Suppressor macrophage (primary cell): ENCODE measurements around the gene NOP10.
A peak's percentile ranks its signal among the peaks of the same experiment; 100 is the strongest.
"Not testable (repeated sequence)": the region's sequence is repeated elsewhere in the genome, so short reads cannot be mapped to it uniquely, and the experiment has no call there.

Experiments used
- DNase-seq, 4 experiments: peaks; one replicate each; pipeline ENCODE4 v3.0.0-alpha.2; 2020 to 2022

Gene NOP10

GRCh38 chr15:34358367-34358766, 15.4 kb upstream of the NOP10 start:
- DNase-seq: no peak

- DNase-seq: no peak
Measured at GRCh38 chr15:34357653-34358052, 14.7 kb upstream of the NOP10 start.

DNA sequence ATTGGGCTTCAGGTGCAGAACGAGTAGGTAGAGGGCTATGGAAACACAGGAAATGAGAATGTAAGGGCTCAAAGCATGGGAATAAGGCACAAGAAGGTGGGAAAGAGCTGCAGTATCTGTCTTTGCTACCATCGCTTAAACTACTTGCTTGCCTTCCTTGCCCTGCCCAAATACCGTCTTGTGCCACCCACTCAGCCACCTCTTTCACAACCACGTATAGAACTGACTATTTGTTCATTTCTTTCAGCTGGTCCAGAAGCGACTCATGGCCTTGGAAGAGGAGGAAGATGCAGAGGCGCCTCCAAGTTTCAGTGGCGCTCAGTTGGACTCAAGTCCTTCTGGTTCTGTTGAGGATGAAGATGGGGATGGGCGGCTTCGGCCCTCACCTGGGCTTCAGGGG, 12.3 kb upstream of the NOP10 start:
- peak in 3 of 4 experiments; percentile 12 to 29 (median 20) for DNase-seq

- no peak for DNase-seq
Measured at GRCh38 chr15:34354286-34354685, 11.3 kb upstream of the NOP10 start.

- no peak for DNase-seq
Measured at GRCh38 chr15:34353627-34354026, 10.7 kb upstream of the NOP10 start.

DNA sequence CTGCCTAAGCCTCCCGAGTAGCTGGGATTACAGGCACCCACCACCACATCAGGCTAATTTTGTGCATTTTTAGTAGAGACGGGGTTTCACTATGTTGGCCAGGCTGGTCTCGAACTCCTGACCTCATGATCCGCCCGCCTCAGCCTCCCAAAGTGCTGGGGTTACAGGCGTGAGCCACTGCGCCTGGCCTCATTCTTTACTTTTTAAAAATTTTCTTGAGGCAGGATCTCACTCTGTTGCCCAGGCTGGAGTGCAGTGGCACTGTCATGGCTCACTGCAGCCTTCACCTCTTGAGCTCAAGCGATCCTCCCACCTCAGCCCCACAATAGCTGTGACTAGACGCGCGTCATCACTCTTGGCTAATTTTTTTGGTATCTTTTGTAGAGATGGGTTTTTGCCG, 10.1 kb upstream of the NOP10 start:
- DNase-seq: not testable (repeated sequence)

GRCh38 chr15:34349769-34350168, 6.8 kb upstream of the NOP10 start:
- DNase-seq: no peak

GRCh38 chr15:34348735-34349300, 5.9 kb upstream of the NOP10 start:
- DNase-seq: no peak

DNA sequence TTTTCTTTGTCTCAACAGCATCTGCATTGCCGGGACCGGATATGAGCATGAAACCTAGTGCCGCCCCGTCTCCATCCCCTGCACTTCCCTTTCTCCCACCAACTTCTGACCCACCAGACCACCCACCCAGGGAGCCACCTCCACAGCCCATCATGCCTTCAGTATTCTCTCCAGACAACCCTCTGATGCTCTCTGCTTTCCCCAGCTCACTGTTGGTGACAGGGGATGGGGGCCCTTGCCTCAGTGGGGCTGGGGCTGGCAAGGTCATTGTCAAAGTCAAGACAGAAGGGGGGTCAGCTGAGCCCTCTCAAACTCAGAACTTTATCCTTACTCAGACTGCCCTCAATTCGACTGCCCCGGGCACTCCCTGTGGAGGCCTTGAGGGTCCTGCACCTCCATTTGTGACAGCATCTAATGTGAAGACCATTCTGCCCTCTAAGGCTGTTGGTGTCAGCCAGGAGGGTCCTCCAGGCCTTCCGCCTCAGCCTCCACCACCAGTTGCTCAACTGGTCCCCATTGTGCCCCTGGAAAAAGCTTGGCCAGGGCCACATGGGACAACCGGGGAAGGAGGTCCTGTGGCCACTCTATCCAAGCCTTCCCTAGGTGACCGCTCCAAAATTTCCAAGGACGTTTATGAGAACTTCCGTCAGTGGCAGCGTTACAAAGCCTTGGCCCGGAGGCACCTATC, 5.2 kb upstream of the NOP10 start:
- no peak for DNase-seq

DNA sequence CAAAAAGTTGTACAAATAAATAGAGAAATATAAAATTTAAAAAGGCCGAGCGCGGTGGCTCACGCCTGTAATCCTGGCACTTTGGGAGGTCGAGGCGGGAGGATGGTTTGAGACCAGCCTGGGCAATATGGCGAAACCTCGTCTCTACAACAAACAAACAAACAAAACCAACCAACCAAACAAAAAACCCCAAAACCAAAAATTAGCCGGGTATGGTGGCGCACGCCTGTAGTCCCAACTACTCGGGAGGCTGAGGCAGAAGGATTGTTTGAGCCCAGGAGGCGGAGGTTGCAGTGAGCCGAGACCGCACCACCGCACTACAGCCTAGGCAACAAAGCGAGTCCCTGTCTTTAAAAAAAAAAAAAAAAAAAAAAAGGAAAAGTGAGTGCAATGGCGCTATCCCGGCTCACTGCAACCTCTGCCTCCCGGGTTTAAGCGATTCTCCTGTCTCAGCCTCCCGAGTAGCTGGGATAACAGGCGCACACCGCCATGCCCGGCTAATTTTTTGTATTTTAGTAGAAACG, 661 bp downstream of the NOP10 start:
- DNase-seq: peak in 1 of 4 experiments; percentile 22

- DNase-seq: peak in 3 of 4 experiments; percentile 40 to 84 (median 51)
Measured at GRCh38 chr15:34341381-34342212, 1.3 kb downstream of the NOP10 start.

DNA sequence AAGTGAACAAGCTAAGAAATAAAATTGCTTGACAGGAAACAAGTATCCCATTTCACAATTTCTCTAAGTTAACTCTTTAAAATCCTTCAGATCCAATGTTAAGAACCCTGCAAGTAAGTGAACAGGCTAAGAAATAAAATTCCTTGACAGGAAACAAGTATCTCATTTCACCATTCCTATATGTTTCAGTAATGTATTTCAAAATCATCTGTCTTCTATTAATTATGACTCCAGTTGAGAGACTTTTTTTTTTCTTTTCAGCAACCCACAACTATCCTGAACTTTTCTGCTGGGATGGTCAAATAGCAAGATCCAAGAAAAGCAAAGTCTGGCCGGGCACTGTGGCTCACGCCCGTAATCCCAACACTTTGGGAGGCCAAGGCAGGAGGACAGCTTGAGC, 3.0 kb downstream of the NOP10 start:
- DNase-seq: no peak

DNA sequence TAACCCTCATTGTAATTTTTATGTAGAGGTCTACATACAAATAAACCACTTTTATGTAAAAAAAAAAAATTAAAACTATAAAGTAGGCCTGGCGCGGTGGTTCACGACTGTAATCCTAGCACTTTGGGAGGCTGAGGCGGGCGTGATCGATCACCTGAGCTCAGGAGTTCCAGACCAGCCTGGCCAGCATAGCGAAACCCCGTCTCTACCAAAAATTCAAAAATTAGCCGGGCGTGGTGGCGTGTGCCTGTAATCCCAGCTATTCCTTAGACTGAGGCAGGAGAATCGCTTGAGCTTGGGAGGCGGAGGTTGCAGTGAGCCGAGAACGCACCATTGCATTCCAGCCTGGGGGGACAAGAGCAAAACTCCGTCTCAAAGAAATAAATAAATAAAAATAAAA, 4.6 kb downstream of the NOP10 start:
- no peak for DNase-seq

- peak; percentile 97 to 99 (median 98) for DNase-seq
Measured at GRCh38 chr15:34337557-34338306, 5.2 kb downstream of the NOP10 start, which contains the start of gene SLC12A6. TSS of gene SLC12A6 (minus strand) at chr15:34337781. CDS start at chr15:34336680, 1,101 bp downstream.

GRCh38 chr15:34336991-34337556, 5.9 kb downstream of the NOP10 start:
- DNase-seq: peak; percentile 35 to 60 (median 56)

- DNase-seq: peak in 3 of 4 experiments; percentile 45 to 58 (median 57)
Measured at GRCh38 chr15:34336231-34336990, 6.5 kb downstream of the NOP10 start.

DNA sequence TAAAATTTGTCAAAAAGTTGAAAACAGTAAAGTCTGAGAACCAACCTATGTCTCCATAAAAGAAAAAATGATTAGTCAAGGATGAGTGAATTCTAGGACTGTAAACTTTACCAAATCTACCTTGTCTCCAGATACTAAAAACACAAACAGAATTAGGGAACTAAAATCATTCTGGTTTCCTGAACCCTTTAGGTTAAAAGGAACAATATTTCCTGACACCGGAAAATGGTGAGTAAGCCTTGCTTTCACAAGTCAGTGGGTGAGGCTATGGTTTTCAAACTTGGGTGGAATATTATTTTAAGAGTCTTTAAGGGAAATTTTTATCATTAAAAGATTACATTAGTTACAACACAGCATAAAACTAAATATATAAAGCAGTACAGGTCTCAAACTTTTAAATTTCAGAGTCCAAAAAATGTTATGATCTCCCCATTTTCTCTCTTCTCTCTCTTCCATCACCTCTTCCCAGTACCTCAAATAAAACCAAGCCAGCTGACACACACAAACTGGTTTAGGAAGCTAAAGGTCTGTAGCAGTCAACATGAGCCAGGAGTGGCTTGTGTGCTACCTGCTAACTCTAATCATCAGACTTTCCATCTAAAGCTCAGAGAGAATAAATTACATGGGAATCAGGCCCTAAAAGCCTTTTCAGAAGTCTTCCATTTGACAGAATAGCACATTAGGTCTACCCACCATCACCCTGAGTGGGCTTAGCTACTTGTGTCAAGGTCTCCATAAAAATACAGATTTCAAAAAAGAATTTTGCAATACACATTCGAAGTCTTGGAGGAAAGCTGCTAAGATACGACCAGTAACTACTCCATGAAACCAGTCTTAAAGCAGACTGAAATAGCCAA, 7.5 kb downstream of the NOP10 start:
- DNase-seq: peak; percentile 47 to 89 (median 73)

DNA sequence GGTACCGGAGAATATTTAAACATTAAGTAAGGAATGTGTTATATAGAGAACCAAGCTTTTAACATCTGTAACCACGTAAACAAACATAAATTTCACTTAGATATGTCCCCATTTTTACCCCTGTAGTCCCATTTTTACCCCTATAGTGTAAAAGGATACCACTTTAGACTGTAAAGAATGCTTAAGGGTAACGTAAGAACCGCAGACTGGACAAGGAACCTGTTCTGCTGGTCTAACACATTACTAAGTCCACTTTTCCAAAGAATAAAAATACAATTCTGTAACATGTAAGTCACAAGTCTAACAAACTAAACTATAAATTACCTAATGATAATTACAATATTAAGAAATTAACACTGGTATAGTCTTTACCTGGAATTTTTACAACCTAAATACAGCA, 8.3 kb downstream of the NOP10 start:
- DNase-seq: peak; percentile 19 to 34 (median 29)

- DNase-seq: peak in 2 of 4 experiments; percentile 21 to 33
Measured at GRCh38 chr15:34332553-34333120, 10.3 kb downstream of the NOP10 start.

- no peak for DNase-seq
Measured at GRCh38 chr15:34331809-34332208, 11.1 kb downstream of the NOP10 start.
